ENCODE results near the gene KIAA0825.
"Not testable (repeated sequence)": the region's sequence is repeated elsewhere in the genome, so short reads cannot be mapped to it uniquely, and the experiment has no call there.

KIAA0825 gene

GRCh38 chr5:94573349-94573748 lies 45.1 kb downstream of the KIAA0825 start:
- not testable (repeated sequence) for DNase-seq (ENCODE audit: low read depth)

- no peak for DNase-seq (ENCODE audit: low read depth)
These were observed 47.0 kb downstream of the KIAA0825 start for GRCh38 chr5:94571415-94571814.

GRCh38 chr5:94564812-94565211 lies 53.6 kb downstream of the KIAA0825 start:
- no peak for DNase-seq (ENCODE audit: low read depth)

GRCh38 chr5:94562327-94562971 lies 56.0 kb downstream of the KIAA0825 start:
- no peak for DNase-seq (ENCODE audit: low read depth)

- no peak for DNase-seq (ENCODE audit: low read depth)
These were observed 60.4 kb downstream of the KIAA0825 start for GRCh38 chr5:94558028-94558427.

DNA sequence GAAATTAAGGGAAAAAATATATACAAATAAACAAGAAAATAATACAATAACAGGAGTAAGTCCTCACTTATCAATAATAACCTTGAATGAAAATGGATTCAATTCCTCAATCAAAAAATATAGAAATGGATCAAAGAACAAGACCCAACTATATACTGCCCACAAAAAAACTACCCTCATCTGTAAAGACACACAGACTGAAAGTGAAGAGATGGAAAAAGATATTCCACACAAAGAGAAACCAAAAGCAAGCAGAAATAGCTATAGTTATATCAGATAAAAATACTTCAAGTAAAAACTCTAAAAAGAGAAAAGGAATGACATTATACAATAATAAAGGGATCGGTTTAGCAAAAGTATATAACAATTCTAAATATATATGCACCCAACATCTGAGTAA lies 66.5 kb downstream of the KIAA0825 start:
- DNase-seq (ENCODE audit: low read depth), result no peak

DNA sequence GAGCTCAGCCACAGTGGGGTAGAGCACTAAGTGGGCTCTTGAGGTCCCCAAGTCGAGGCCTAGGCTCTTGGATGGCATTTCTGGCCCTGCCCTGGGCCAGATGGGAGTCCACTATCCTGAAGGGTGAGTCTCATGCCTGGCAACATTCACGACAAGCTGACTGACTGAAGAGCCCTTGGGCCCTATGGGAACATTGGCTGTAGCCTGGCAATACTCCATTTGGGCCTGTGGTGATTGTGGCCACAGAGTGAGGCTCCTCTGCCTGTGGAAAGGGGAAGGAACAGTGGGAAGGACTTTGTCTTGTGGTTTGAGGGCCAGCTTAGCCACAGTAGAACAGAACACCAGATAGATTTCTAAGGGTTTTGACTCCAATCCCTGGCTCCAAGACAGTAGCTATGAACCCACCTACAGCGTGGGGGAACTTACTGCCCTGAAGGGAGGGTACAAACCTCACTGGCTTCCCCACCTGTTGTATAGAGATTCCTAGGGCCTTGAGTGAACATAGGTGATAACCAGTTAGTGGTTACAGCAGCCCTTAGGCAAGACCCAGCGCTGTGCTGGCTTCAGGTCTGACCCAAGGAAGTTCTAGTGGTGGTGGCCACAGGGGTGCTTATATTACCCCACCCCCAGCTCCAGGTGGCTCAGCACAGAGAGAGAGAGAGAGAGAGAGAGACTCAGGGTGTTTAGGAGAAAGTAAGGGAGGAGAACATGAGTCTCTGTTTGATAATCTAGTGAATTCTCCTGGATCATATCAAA lies 72.4 kb downstream of the KIAA0825 start:
- no peak for DNase-seq (ENCODE audit: low read depth)

DNA sequence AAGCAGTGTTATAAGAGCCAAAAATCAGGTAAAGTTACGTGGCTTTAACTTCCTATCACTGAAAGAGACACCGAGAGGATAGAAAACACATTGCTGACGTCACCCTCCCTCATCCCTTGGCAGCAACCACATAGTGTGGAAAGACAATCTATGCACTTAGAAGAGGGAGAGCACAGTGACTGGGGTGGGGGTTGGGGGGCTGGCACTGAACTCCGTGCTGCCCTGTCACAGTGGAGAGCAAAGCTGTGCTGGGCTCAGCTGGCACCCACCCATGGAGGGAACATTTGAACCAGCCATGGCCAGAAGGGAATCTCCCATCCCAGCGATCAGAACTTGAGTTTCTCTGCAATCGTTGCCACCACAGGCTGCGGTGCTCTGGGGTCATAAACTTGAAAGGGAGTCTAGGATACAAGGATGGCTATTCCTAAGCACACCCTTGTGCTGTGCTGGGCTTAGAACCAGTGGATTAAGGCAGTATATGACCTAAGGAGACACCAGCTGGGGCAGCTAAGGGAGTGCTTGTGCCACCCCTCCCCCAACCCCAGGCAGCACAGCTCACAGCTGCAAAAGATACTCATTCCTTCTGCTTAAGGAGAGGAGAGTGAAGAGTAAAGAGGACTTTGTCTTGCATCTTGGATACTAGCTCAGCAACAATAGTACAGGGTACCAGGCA lies 73.4 kb downstream of the KIAA0825 start:
- no peak for DNase-seq (ENCODE audit: low read depth)

- DNase-seq (ENCODE audit: low read depth), result no peak
These were observed 74.3 kb downstream of the KIAA0825 start for GRCh38 chr5:94544031-94544650.

- no peak for DNase-seq (ENCODE audit: low read depth)
These were observed 77.4 kb downstream of the KIAA0825 start for GRCh38 chr5:94540856-94541494.

- DNase-seq (ENCODE audit: low read depth), result no peak
These were observed 80.1 kb downstream of the KIAA0825 start for GRCh38 chr5:94538260-94538659.

GRCh38 chr5:94526706-94527105 lies 91.7 kb downstream of the KIAA0825 start:
- no peak for DNase-seq (ENCODE audit: low read depth)

DNA sequence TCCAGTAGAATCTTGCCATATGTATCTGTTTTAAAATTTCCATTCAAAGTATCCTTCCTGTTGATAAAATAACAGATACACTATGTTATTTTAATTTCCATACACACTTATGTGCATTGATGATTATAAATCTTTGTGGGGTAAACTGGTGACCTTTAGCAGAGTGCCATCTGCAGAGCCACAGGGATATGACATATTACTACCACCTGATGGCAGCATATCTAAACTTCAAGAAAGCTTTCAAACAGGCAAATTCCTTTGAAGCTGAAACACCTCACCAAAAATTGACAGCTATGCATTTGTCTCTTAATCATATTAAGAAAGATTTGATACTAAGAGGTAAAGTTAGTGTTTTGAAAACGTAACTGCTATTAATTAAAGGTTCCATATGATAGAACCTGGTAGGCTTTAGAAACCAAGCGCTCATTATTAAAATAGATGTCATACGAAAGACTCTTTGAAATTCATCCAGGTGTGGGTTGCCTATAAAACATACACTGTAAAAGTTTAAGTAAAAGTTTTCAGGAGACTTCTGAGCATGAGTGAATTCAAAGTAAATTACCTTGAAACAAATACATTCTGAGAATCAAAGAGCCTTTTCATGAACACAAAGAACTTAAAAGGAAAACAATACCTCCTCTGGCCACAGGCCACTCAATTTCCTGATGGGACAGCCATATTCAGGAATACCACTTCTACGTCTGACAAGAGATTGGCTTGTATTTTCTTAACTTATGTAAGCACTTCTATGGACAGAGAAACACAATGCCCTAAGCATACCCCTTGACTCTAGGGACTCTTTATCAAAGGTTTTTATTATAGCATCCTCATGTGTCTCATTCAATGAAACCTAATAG lies 93.3 kb downstream of the KIAA0825 start:
- DNase-seq (ENCODE audit: low read depth), result peak; percentile 1

- DNase-seq (ENCODE audit: low read depth), result no peak
These were observed 95.4 kb downstream of the KIAA0825 start for GRCh38 chr5:94523018-94523417.

DNA sequence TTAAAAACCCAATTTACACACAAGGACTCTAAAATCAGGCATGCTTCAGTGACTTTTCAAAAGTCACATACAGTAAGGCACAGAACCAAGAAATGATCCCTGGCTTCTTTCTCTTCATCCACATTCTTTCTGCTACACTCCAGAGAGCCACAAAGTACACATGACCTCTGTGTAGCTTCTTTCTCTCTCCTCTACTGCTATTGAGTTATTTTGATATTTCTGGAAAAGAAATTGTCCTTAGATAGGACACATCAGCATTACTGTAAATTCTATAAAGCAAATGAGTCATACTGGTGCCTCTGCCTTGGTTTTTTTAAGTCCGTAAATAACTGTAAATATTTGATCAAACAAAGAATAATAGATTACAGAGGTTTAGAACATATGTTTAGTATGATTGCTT lies 96.3 kb downstream of the KIAA0825 start:
- no peak for DNase-seq (ENCODE audit: low read depth)

GRCh38 chr5:94517490-94518488 lies 100.6 kb downstream of the KIAA0825 start:
- DNase-seq (ENCODE audit: low read depth), result no peak

GRCh38 chr5:94516148-94516547 lies 102.3 kb downstream of the KIAA0825 start:
- DNase-seq (ENCODE audit: low read depth), result no peak

DNA sequence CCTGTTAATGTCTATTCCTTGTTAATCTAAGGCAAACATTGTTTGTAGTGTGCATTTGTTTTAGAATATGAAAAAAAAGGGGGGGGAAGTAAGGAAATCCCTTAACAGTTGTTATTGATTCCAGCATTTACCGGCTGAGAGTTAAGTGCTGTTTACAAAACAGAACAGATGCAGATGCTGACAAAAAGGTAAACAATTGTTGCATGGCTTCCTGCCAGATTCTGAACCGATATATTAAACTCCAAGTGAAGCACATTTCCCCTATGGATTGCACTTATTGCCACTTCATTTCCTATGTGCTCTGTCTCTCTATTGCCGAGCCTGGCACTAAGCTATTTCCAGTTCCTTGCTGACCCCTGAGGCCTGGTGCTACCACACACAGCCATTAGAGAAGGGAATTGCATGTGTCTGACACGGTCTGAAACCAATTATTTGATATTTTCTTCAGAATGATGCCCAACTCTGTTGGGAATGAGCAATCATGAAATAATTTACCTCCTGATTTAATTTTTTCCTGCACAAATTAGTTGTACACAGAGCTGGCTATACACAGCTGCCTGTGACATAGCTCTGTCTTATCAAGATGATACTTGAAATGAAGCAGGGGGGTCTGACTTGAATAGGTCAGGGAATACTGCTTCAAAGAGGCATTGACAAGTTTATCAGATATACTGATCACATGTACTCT lies 109.8 kb downstream of the KIAA0825 start:
- no peak for DNase-seq (ENCODE audit: low read depth)

- no peak for DNase-seq (ENCODE audit: low read depth)
These were observed 112.9 kb downstream of the KIAA0825 start for GRCh38 chr5:94505327-94506068.
